ENCODE results near the gene TCEA3. TPM values are rescaled to one million over a fixed set of nuclear protein-coding genes. Genes with fewer than 3 reads are reported as not detected.

The TCEA3 gene
- total RNA-seq, 1 donor from 2014 or later: not detected

DNA sequence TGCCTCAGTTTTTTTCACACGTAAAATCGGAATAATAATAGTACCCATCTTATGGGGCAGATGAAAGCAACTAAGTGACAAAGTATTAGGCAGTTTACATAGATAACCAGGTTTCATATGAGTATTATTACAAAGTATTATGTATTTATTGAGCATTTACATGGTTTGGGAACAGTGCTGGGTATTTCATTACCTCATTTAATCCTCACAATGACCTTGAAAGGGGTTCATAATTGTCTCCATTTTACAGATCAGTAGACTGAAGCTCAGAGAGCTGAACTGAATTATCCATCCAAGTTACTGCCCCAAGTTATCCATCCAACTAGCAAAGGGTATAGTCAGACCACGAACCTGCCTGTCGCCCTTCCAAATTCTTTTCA is 21.2 kb downstream of the TCEA3 start:
- intact Hi-C loops (cut with micrococcal nuclease): loop anchor here (10.0 kb wide), 1 partner anchor 89 kb away; no protein-coding TSS in a partner anchor
- Mint-ChIP-seq H3K4me3 (no peak overlapping the region), H3K36me3 (ENCODE audit: low read depth) (no peaks in the 10 kb centered on the region), H3K27ac (no peak overlapping the region), H3K27me3 (peaks cover 7% of the 10 kb centered on the region), H3K4me1 (no peaks in the 10 kb centered on the region), H3K9me3 (peaks cover 2% of the 10 kb centered on the region)
- no peak for DNase-seq
- ChIA-PET POLR2A (interaction anchor here (0.7 to 0.9 kb wide), 2 partner anchors 59 kb away, joined by 3 to 5 read pairs; partner anchors contain the start of gene HNRNPR), CTCF (interaction anchor here (0.9 to 1.6 kb wide), 6 partner anchors 9 to 219 kb away, joined by 3 to 5 read pairs (median 3); partner anchors contain the start of gene HNRNPR)
- ATAC-seq (ENCODE audit: low read depth): no peak
- no peak for TF ChIP-seq CTCF (IDR thresholded peaks at IDR 0.05)

DNA sequence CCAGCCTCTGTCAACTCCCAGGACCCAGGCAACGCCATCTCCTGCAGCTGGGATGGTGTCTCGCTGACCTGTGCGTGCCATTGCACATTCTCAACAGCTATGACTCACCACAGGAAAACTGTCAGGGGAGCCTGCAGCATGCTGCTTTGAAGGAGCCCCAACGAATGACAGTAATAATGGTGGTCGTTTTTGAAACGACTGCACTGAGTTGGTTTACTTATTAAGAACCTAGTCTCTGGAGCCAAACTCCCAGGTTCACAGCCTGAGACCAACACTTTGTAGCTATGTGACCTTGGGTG is 21.6 kb downstream of the TCEA3 start:
- no peak for DNase-seq
- Mint-ChIP-seq H3K9me3 (peaks cover 2% of the 10 kb centered on the region), H3K4me3 (no peak overlapping the region), H3K4me1 (no peaks in the 10 kb centered on the region), H3K36me3 (ENCODE audit: low read depth) (no peaks in the 10 kb centered on the region), H3K27me3 (peaks cover 7% of the 10 kb centered on the region), H3K27ac (no peak overlapping the region)
- ChIA-PET CTCF (interaction anchor here (0.5 to 1.6 kb wide), 5 partner anchors 9 to 219 kb away, joined by 3 to 5 read pairs (median 3); no protein-coding TSS in a partner anchor), POLR2A (interaction anchor here (0.7 kb wide), 1 partner anchor 59 kb away, joined by 3 read pairs; no protein-coding TSS in a partner anchor)
- ATAC-seq (ENCODE audit: low read depth): no peak
- intact Hi-C loops (cut with micrococcal nuclease): loop anchor here (10.0 kb wide), 1 partner anchor 88 kb away; no protein-coding TSS in a partner anchor
- no peak for TF ChIP-seq CTCF (IDR thresholded peaks at IDR 0.05)

GRCh38 chr1:23402286-23403037 is 22.1 kb downstream of the TCEA3 start:
- no peak overlapping the region for H3K27ac Mint-ChIP-seq
- no peak for TF ChIP-seq CTCF (IDR thresholded peaks at IDR 0.05)
- H3K9me3 Mint-ChIP-seq: peaks cover 2% of the 10 kb centered on the region
- POLR2A ChIA-PET: interaction anchor here (0.7 kb wide), 1 partner anchor 58 kb away, joined by 3 read pairs; no protein-coding TSS in a partner anchor
- intact Hi-C loops (cut with micrococcal nuclease): loop anchor here (10.0 kb wide), 1 partner anchor 88 kb away; no protein-coding TSS in a partner anchor
- no peak overlapping the region for H3K4me3 Mint-ChIP-seq
- no peaks in the 10 kb centered on the region for H3K36me3 Mint-ChIP-seq (ENCODE audit: low read depth)
- no peaks in the 10 kb centered on the region for H3K4me1 Mint-ChIP-seq
- DNase-seq: no peak
- ATAC-seq (ENCODE audit: low read depth): no peak
- CTCF ChIA-PET: interaction anchor here (0.5 to 1.5 kb wide), 2 partner anchors 96 to 161 kb away, joined by 3 read pairs; no protein-coding TSS in a partner anchor
- peaks cover 7% of the 10 kb centered on the region for H3K27me3 Mint-ChIP-seq

- Mint-ChIP-seq H3K27me3 (peaks cover 12% of the 10 kb centered on the region), H3K27ac (no peak overlapping the region), H3K9me3 (peaks cover 2% of the 10 kb centered on the region), H3K36me3 (ENCODE audit: low read depth) (no peaks in the 10 kb centered on the region), H3K4me1 (no peaks in the 10 kb centered on the region), H3K4me3 (no peak overlapping the region)
- TF ChIP-seq CTCF (IDR thresholded peaks at IDR 0.05): no peak
- intact Hi-C loops (cut with micrococcal nuclease): loop anchor here (10.0 kb wide), 1 partner anchor 87 kb away; no protein-coding TSS in a partner anchor
- no peak for ATAC-seq (ENCODE audit: low read depth)
- no peak for DNase-seq
- ChIA-PET POLR2A (no interaction called here), CTCF (no interaction called here)
These were observed 23.2 kb downstream of the TCEA3 start for GRCh38 chr1:23401313-23401712.

GRCh38 chr1:23400324-23401114 is 24.0 kb downstream of the TCEA3 start:
- ATAC-seq (ENCODE audit: low read depth) (no peak), DNase-seq (no peak)
- no peak for TF ChIP-seq CTCF (IDR thresholded peaks at IDR 0.05)
- Mint-ChIP-seq H3K4me1 (no peaks in the 10 kb centered on the region), H3K27me3 (peaks cover 15% of the 10 kb centered on the region), H3K27ac (no peak overlapping the region), H3K36me3 (ENCODE audit: low read depth) (no peaks in the 10 kb centered on the region), H3K4me3 (no peak overlapping the region), H3K9me3 (peaks cover 2% of the 10 kb centered on the region)
- intact Hi-C loops (cut with micrococcal nuclease): loop anchor here (10.0 kb wide), 1 partner anchor 86 kb away; no protein-coding TSS in a partner anchor
- ChIA-PET CTCF (no interaction called here), POLR2A (no interaction called here)

Measured in activated B cell treated with CpG ODN at 0.5 μM for 24 hours (primary cell).